NCI-H146 treated with DMSO at 0.1 percent for 48 hours (cell line): Measurements from ENCODE around the gene YKT6.
A peak's percentile ranks its signal among the peaks of the same experiment; 100 is the strongest.
"Not testable (repeated sequence)": the region's sequence is repeated elsewhere in the genome, so short reads cannot be mapped to it uniquely, and the experiment has no call there.

Experiments used
- DNase-seq: peaks from one replicate; lab custom pipeline; 2025; ENCODE audit not compliant: unreplicated experiment; lab: John Stamatoyannopoulos, UW

YKT6 gene

GRCh38 chr7:44200699-44201461, at the start of gene YKT6:
Gene YKT6, plus strand, starts transcription at chr7:44200978. Its CDS starts 158 bp downstream, at chr7:44201136.
- peak; percentile 95 for DNase-seq

GRCh38 chr7:44151956-44152355, 48.8 kb upstream of the YKT6 start:
- DNase-seq, result no peak

- DNase-seq, result no peak
Observed at GRCh38 chr7:44152971-44153947, 47.5 kb upstream of the YKT6 start.

GRCh38 chr7:44153948-44154335, 46.8 kb upstream of the YKT6 start:
- no peak for DNase-seq

- DNase-seq, result no peak
Observed at GRCh38 chr7:44154703-44155102, 46.1 kb upstream of the YKT6 start.

GRCh38 chr7:44155191-44156185, 45.3 kb upstream of the YKT6 start:
- DNase-seq, result no peak

GRCh38 chr7:44156453-44157010, 44.2 kb upstream of the YKT6 start:
- DNase-seq, result no peak

- DNase-seq, result no peak
Observed at GRCh38 chr7:44157116-44158080, 43.4 kb upstream of the YKT6 start.

- DNase-seq, result no peak
Observed at GRCh38 chr7:44158096-44158872, 42.5 kb upstream of the YKT6 start.

GRCh38 chr7:44158873-44159631, 41.7 kb upstream of the YKT6 start:
- no peak for DNase-seq

- no peak for DNase-seq
Observed at GRCh38 chr7:44159824-44160630, 40.8 kb upstream of the YKT6 start.

- no peak for DNase-seq
Observed at GRCh38 chr7:44161371-44161770, 39.4 kb upstream of the YKT6 start.

- DNase-seq, result no peak
Observed at GRCh38 chr7:44162179-44162578, 38.6 kb upstream of the YKT6 start.

GRCh38 chr7:44162785-44163395, 37.9 kb upstream of the YKT6 start:
- DNase-seq, result no peak

GRCh38 chr7:44163591-44163990, 37.2 kb upstream of the YKT6 start:
- peak; percentile 43 for DNase-seq

GRCh38 chr7:44167920-44168319, 32.9 kb upstream of the YKT6 start:
- no peak for DNase-seq

GRCh38 chr7:44171901-44172300, 28.9 kb upstream of the YKT6 start:
- not testable (repeated sequence) for DNase-seq
